Measurements from ENCODE around the gene KRT35.
"Not testable (repeated sequence)": the region's sequence is repeated elsewhere in the genome, so short reads cannot be mapped to it uniquely, and the experiment has no call there.

KRT35 gene

DNA sequence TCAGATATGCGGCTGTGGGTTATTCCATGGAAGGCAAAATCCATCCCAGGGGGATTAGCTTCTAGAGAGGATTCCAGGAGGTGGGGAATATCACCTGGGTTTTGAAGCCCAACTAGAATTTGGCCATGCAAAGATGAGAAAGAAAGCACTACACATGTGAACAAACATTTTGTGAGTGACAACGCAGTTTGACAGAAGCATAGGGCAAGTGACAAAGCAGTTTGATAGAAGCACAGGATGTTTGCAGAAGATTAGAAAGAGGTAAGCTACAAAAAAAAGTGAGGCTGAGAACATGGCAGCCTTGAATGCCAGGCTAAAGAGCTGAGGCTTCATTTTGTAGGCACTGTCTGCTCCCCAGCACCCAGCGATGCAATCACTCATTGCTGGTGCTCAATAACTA, 27.9 kb downstream of the KRT35 start:
- no peak for DNase-seq (ENCODE audit: low spot score)

GRCh38 chr17:41452281-41452680, 28.7 kb downstream of the KRT35 start:
- no peak for DNase-seq (ENCODE audit: low spot score)

- DNase-seq (ENCODE audit: low spot score): no peak
Measured at GRCh38 chr17:41451154-41451728, 29.7 kb downstream of the KRT35 start.

DNA sequence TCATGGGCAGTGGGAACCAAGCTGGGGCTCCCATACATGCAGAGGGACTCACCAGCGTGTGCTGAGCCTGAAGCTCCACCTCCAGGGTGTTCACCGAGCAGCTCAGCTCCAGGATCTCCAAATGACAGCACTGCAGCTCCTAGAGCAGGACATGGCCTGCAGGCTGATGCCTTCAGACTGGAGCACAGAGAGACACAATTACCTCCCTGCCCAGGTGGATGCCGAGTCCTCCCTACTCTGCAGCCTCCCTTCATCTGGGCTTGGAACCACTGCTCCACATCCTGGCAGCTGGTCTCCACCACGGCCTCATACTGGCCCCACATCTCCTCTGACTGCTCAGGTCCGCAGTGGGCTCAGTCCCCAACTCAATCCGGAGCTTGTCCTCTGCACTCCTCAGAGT, 31.9 kb downstream of the KRT35 start:
- DNase-seq (ENCODE audit: low spot score): no peak

DNA sequence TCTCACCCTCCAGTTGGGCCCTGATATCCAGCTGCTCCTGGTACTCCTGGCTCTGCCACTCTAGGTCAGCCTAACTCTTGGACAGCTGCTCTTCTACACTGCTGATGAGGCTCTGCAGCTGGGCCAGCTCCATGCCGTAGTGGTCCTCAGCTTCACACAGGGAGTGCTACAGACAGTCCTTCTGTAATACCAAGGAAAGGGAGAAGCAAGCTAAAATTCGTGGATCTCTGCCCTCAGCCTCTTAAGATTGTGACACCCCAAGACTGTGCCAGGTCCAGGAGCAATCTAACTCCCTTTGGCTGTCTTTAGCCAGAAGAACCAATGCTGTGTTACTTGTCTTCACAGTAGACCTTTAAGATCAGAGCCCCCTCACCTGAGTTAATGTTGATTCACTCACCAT, 32.4 kb downstream of the KRT35 start:
- no peak for DNase-seq (ENCODE audit: low spot score)

DNA sequence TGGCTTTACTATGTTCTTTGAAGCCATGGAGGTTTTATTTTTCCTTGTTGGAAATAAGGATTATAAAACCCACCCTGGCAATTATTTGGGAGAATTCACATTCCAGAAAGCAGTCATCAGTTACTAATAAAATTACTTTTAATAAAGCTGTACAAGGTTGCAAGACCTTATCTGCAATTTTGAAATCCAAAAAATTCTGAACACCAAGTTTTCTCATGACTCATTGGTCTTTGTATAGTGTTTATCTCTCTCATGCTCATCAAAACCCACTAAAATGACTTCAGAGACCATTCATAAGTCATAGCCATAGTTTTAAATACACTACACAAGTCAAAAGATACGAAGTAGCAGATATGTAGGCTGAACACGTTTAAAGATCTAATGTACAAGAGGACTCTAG, 34.1 kb downstream of the KRT35 start:
- DNase-seq (ENCODE audit: low spot score): no peak

- DNase-seq (ENCODE audit: low spot score): no peak
Measured at GRCh38 chr17:41444640-41445039, 36.3 kb downstream of the KRT35 start.

- DNase-seq (ENCODE audit: low spot score): no peak
Measured at GRCh38 chr17:41444186-41444585, 36.8 kb downstream of the KRT35 start.

DNA sequence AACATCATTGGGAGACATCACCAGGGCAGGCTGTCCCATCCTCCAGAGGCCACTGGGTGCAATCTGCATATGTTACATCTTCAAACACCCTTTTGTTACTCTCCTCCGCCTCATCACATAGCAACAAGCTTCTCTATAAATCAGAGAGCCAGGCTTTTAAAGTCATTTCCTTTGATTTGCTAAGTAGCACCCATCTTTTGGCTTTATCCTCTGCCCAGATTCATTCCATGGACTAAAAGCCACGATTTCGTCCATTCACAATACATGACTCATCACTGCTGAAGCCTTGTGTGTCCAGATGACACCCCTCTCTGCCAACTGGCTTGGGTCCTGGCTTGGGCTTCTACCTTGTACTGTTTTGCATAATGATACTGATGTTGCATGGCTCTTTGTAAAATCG, 38.2 kb downstream of the KRT35 start:
- no peak for DNase-seq (ENCODE audit: low spot score)

DNA sequence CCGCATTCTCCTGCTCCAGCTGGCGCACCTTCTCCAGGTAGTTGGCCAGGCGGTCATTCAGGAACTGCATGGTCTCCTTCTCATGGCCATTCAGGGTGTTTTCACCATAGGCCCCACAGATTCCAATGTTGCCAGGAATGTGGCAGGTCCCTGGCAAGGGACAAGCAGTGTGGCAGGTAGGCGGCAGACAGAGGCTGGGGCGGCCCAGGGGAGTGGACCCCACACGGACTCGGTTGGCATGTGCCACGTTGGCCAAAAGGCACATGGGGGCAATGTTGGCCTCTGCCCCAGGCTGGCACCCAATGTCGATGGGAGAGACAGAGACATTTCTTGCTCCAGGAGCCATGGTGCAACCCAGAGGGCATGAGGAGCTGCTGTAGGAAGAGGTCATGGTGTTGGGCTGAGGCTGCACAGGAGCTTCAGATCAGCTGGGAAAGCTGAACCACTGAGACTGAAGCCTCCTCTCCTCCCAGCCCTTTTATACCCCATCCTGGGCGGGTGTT, 40.4 kb downstream of the KRT35 start, which contains the start of gene KRT38:
Gene KRT38 (minus strand): TSS at position 453 of the 503 bp plus-strand sequence. CDS start 62 bp downstream, at position 391.
- DNase-seq (ENCODE audit: low spot score): no peak

- DNase-seq (ENCODE audit: low spot score): no peak
Measured at GRCh38 chr17:41439375-41439774, 41.6 kb downstream of the KRT35 start.

DNA sequence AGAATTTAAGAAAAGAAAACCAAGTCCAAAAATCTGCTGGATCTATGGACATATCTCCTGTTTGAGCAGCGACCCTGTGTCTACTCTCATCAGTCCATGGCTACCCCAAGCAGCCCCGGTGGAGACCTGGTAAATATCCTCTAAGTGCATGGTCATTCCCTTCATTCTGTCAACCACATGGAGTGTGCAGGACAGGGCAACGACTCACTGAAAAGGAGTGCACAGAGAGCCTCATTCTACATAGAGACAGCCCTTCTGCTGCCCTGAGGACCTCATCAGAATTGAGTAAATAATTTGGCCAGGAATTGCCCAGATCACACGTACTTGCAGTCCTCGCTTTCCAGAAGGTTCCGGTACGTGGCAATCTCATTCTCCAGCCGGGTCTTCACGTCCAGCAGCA, 43.2 kb downstream of the KRT35 start:
- DNase-seq (ENCODE audit: low spot score): no peak

DNA sequence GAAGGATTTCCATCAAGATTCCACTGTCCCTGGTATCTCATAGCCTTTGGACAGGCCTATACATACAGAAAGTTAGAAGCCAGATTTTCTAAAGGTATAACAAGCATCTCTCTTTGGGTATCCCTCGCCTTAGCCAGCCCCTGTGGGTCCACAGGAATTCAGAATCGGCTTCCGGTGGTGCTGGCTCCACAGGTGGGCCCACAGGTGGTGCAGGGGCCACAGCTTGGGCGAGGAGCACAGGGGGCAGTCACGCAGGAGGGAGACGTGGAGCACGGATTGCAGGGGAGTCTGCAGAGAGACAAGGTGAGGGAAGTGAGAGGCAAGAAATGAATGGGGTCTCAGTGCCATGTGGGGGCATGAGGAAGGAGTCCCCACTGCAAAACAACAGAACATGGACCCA, 43.7 kb downstream of the KRT35 start:
- DNase-seq (ENCODE audit: low spot score): no peak

DNA sequence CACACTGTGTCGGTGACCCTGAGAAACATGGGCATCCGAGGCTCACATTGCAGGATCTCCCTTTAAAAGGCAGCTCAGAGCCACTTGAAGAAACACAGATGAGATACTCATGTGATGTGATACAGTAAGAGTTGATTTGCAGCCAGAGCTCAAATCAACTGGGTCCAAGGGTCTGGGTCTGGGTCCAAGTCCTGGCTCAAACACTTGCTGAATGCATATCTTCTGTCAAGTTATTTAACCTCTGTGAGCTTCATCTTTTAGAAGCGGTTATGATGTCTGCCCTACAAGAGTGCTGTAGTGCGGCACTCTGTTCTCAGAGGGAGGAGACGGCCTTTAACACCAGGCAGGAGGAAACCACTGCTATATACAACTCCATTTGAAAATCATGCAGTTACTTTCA, 46.5 kb downstream of the KRT35 start:
- DNase-seq (ENCODE audit: low spot score): no peak

- no peak for DNase-seq (ENCODE audit: low spot score)
Measured at GRCh38 chr17:41434005-41434404, 46.9 kb downstream of the KRT35 start.

DNA sequence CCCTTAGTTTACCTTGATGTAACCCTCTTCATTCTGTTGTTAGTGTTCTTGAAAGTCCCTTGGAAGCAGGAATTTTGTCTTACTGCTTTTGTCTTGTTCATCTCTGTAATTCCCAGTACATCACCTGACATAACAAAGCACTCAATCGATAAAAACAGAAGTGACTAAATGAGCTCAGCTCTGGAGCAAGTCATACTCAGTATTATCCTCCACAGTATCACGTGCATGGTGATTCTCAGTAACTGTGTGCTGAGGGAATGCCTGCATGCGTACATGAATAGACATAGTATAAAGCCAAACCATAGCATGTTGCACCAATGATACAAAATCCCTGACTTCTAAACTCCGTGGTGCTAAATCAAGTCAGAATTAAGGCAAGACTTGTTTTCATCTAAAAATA, 47.4 kb downstream of the KRT35 start:
- no peak for DNase-seq (ENCODE audit: low spot score)

DNA sequence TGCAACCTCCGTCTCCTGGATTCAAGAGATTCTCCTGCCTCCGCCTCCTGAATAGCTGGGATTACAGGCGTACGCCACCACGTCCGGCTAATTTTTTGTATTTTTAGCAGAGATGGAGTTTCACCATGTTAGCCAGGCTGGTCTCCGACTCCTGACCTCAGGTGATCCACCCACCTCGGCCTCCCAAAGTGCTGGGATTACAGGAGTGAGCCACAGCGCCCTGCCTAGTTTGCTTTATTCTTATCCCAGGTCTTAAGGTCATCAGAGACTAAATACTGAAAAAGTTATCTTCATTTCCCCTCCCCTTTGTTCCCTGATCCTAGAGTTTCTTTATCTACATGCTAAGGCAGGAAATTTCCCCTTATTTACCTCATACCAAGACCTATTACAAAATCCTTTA, 50.6 kb downstream of the KRT35 start:
- DNase-seq (ENCODE audit: low spot score): not testable (repeated sequence)

DNA sequence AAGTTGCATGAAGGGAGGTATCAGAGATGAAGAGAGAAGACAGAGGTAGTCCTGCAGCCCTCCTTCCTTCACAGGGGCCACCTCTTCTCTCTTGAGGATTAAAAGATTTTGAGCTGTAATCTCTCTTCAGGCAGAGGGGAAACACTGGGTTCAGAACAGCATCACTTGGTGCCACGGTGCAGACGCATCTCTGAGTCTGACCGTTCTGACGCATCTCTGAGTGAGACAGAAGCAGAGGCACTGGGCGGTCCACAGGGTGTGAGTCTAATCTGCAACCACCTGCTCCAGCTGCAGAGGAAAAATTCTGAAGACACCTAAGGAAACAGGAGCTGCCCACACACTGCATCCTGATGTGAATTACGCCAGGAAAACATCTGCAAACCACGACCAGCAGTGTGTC, 51.3 kb downstream of the KRT35 start:
- no peak for DNase-seq (ENCODE audit: low spot score)

GRCh38 chr17:41428591-41429291, 52.2 kb downstream of the KRT35 start:
- DNase-seq (ENCODE audit: low spot score): no peak

All from CD4-positive, alpha-beta T cell treated with Interleukin-2 at 100 ng/mL for 4 hours (primary cell).